Psoas muscle (tissue), 8 donors: ENCODE measurements around the gene FAM107B. TPM values are rescaled to one million over a fixed set of nuclear protein-coding genes. Genes with fewer than 3 reads are reported as not detected.
A peak's percentile ranks its signal among the peaks of the same experiment; 100 is the strongest.

Source experiments
- ATAC-seq, 4 donors: fragments of 200-7000 bp; cut with Tn5 transposase; one replicate each; pipeline ENCODE4 v1.9.1; 2020; ENCODE audit warnings: moderate library complexity in 3 of 4, mild to moderate bottlenecking in 2 of 4
- DNase-seq, 2 donors: peaks; one replicate each; pipeline ENCODE4 v3.0.0-alpha.2; 2020
- H3K27ac ChIP-seq: fragments of 200-600 bp; one replicate; pipeline ENCODE4 v1.8.0; 2022
- H3K27me3 ChIP-seq, 3 donors: fragments of 200-600 bp in 1 of 3; one replicate each; pipeline versions ENCODE4 v1.6.1 to v1.8.0; 2013 to 2022; ENCODE audit warnings: low read length in 2 of 3, mild to moderate bottlenecking in 2 of 3, moderate library complexity in 1 of 3; ENCODE audit not compliant: insufficient read depth in 3 of 3
- H3K36me3 ChIP-seq, 2 donors: fragments of 200-600 bp in 1 of 2; one replicate each; pipeline versions ENCODE4 v1.6.1 to v1.8.0; 2013 to 2022; ENCODE audit warnings: low read depth in 1 of 2, mild to moderate bottlenecking in 1 of 2, moderate library complexity in 1 of 2; ENCODE audit not compliant: insufficient read depth in 1 of 2
- H3K4me1 ChIP-seq: fragments of 200-600 bp; one replicate; pipeline ENCODE4 v1.8.0; 2022
- H3K4me3 ChIP-seq: fragments of 200-600 bp; one replicate; pipeline ENCODE4 v1.8.0; 2022; ENCODE audit warnings: mild to moderate bottlenecking
- H3K9me3 ChIP-seq: fragments of 200-600 bp; one replicate; pipeline ENCODE4 v1.8.0; 2022
- WGBS, 3 donors: extraction: QIAGEN DNeasy Blood & Tissue Kit; methylation state at CpG; one replicate each; pipeline versions ENCODE4 v1.1.6 to v1.1.7; 2013; 5-methylcytosine and 5-hydroxymethylcytosine counted together
- intact Hi-C, 2 donors: fragments of 100-400 bp; cut with DNase I; formaldehyde crosslinking; loops; one replicate each; pipeline versions ENCODE4 v1.11.0 to v1.14.2; 2022
- polyA plus RNA-seq, 3 donors: library from polyadenylated mRNA; stranded (reverse); fragments of 200-250 nt; gene quantifications; one replicate each; pipeline ENCODE4 v1.2.3, GENCODE V29; 2013
- total RNA-seq, 4 donors: library from RNA; stranded (reverse); fragmentation: NEBNext Ultra II Directional in 2 of 4; extraction: Animal tissue kit (Norgen Biotek cat#: 25700) in 2 of 4; gene quantifications; one replicate each; pipeline versions ENCODE4 v1.2.1 to v1.2.4, GENCODE V29; 2021 to 2023
- TF ChIP-seq, protein P1 (sequence below): fragments of 200-600 bp; IDR thresholded peaks from one replicate; pipeline ENCODE4 v1.8.0; 2022; ENCODE audit warnings: antibody characterized with exemption
- donor health status: healthy with polysubstance abuse.
- donor health status: DM: no; HTN: no; CAD: no; lungs with moderate emphysema.
- donor health status: Bipolar disorder and iron deficiency.
- donor health status: healthy.
- donor health status: DM: yes; HTN: yes; CAD: no.
- donor health status: DM: no; HTN: no; CAD: no.
- donor health status: DM: no; HTN: no; CAD: no.
- donor health status: DM: yes; HTN: yes; CAD: no.

The FAM107B gene
- total and polyA plus RNA-seq, 7 donors = 1.0 to 3.1 (median 1.8) TPM

DNA sequence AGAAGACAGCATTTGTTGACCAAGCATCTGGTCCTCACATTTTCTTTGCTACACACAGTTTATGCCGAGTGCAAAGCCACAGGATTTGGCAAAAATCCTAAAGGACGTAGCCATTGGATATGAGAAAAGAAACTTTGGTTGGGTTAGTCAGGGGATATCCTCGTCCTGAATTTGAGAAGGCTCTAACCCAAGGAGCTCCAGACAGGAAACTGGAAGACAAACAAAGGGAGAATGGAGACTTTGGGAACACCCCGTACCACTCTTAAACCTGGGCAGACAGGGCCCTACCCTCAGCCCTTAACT lies 297.3 kb downstream of the FAM107B start:
- ATAC-seq = no peak
- intact Hi-C loops = loop anchor here in 1 of 2 donors (5.0 to 10.0 kb wide), 2 partner anchors 280 to 683 kb away; no protein-coding TSS in a partner anchor
- 34 to 55% (median 48%) methylated on average over 4 of the region's 4 CpGs for WGBS, 3 donors

DNA sequence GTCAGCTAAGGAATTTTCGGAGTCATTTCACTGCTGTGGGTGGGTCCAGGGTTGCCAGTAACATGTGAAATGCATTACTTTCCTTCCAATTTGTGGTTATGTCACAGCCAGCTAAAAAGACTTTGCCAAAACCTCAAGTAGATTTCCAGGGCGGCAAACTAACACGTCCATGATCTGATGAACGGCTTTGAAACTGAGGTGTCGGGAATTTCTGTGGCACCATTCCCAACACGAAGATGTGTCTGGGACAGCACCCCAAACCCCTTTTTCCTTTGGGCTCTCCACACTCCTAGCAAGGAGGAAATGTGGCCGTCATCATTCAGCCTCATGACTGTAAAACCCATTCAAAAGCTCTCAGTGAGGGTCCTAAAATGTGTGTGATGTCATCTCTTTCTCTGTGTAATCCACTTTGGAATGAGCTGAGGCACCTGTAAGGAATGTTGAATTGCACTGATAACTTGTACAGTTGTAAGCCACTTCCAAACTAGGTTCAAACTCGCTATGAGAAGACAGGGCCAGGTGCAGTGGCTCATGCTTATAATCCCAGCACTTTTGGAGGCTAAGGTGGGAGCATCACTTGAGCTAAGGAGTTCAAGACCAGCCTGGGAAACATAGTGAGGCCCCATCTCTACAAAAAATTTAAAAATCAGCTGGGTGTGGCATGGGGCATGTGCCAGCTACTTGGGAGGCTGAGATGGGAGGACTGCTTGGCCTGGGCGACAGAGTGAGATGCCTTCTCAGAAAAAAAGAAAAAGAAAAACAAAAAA lies 297.9 kb downstream of the FAM107B start:
- no peaks in the 10 kb centered on the region for H3K27me3 ChIP-seq
- intact Hi-C loops = loop anchor here in 1 of 2 donors (5.0 to 10.0 kb wide), 2 partner anchors 280 to 682 kb away; no protein-coding TSS in a partner anchor

More for the DNA sequence above, 297.3 kb downstream of the FAM107B start:
- Histone ChIP-seq H3K36me3 (no peaks in the 10 kb centered on the region), H3K9me3 (no peaks in the 10 kb centered on the region), H3K27me3 (no peaks in the 10 kb centered on the region), H3K4me1 (no peaks in the 10 kb centered on the region), H3K4me3 (no peak overlapping the region), H3K27ac (no peak overlapping the region)
- no peak for DNase-seq
- TF ChIP-seq, protein P1, sequence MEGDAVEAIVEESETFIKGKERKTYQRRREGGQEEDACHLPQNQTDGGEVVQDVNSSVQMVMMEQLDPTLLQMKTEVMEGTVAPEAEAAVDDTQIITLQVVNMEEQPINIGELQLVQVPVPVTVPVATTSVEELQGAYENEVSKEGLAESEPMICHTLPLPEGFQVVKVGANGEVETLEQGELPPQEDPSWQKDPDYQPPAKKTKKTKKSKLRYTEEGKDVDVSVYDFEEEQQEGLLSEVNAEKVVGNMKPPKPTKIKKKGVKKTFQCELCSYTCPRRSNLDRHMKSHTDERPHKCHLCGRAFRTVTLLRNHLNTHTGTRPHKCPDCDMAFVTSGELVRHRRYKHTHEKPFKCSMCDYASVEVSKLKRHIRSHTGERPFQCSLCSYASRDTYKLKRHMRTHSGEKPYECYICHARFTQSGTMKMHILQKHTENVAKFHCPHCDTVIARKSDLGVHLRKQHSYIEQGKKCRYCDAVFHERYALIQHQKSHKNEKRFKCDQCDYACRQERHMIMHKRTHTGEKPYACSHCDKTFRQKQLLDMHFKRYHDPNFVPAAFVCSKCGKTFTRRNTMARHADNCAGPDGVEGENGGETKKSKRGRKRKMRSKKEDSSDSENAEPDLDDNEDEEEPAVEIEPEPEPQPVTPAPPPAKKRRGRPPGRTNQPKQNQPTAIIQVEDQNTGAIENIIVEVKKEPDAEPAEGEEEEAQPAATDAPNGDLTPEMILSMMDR = no peak

DNA sequence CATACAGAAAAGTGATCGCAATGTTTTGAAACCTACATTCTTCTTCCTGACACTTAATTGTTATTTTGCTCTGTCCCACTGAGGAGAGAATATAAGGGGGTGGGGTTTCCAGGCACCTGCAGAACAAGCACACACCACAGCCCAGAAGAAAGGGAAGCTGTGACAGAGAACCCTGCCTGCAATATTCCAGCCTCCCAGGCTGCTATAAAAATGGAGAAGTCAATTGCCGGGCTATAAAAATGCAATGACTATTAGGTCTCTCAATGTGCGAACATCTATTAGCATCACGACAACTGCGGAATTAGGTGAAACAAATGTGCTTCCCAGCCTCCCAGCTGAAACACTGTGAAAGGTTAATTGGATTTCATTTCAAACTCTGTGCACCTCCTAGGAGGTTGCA lies 298.7 kb downstream of the FAM107B start:
- Histone ChIP-seq H3K9me3 (no peaks in the 10 kb centered on the region), H3K27me3 (no peaks in the 10 kb centered on the region), H3K4me1 (no peaks in the 10 kb centered on the region), H3K36me3 (no peaks in the 10 kb centered on the region), H3K27ac (no peak overlapping the region), H3K4me3 (no peak overlapping the region)
- WGBS, 3 donors = 54 to 84% (median 68%) methylated on average over 5 of the region's 5 CpGs
- intact Hi-C loops = loop anchor here in 1 of 2 donors (5.0 to 10.0 kb wide), 2 partner anchors 279 to 681 kb away; no protein-coding TSS in a partner anchor
- TF ChIP-seq, protein P1 = no peak
- DNase-seq (no peak), ATAC-seq (no peak)

More for the DNA sequence above, 297.9 kb downstream of the FAM107B start:
- no peaks in the 10 kb centered on the region for H3K4me1 ChIP-seq
- H3K36me3 ChIP-seq = no peaks in the 10 kb centered on the region
- H3K4me3 ChIP-seq = no peak overlapping the region
- H3K27ac ChIP-seq = no peak overlapping the region
- ATAC-seq (no peak), DNase-seq (no peak)
- no peaks in the 10 kb centered on the region for H3K9me3 ChIP-seq
- WGBS, 3 donors = 62 to 79% (median 67%) methylated on average over 9 of the region's 9 CpGs
- TF ChIP-seq, protein P1 = no peak

DNA sequence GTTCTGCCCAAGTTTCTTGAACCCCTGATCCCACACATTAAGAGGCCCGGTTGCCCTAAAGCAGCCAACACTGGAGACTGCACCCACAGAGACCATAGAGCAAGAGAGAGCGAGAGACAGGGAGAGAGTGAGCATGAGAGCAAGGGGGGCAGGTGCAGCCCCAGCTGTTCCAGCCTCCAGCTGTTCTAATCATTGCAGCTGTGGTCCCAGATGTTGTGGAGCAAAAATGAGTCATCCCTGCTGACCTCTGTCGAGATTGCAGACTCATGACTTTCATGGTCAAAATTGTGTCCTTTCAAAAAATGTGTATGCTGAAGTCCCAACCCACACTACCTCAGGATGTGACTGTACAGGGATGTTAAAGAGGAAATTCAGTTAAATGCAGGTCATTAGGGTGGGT lies 300.0 kb downstream of the FAM107B start:
- H3K36me3 ChIP-seq = no peaks in the 10 kb centered on the region
- DNase-seq = no peak
- no peak overlapping the region for H3K4me3 ChIP-seq
- intact Hi-C loops = loop anchor here in 1 of 2 donors (5.0 to 10.0 kb wide), 2 partner anchors 277 to 680 kb away; no protein-coding TSS in a partner anchor
- peak in 1 of 4 donors; percentile 56 for ATAC-seq
- no peaks in the 10 kb centered on the region for H3K9me3 ChIP-seq
- no peaks in the 10 kb centered on the region for H3K4me1 ChIP-seq
- TF ChIP-seq, protein P1 = no peak
- H3K27me3 ChIP-seq = peaks cover 0 to 3% (median 2%) of the 10 kb centered on the region in 3 donors
- no peak overlapping the region for H3K27ac ChIP-seq
- WGBS, 3 donors = 35 to 61% (median 41%) methylated on average over 3 of the region's 3 CpGs
